GM10248 (cell line): ENCODE data around the gene BCL6B.
A peak's percentile ranks its signal among the peaks of the same experiment; 100 is the strongest.
"Not testable (repeated sequence)": the region's sequence is repeated elsewhere in the genome, so short reads cannot be mapped to it uniquely, and the experiment has no call there.

Source experiments
- CTCF ChIA-PET: fragments of 300-600 bp; sonication (Branson Sonifier 250); formaldehyde crosslinking; extraction: SDS; loops from one replicate; lab custom pipeline; 2021; ENCODE audit warnings: antibody characterized with exemption; lab: Yijun Ruan, JAX
- POLR2A ChIA-PET: fragments of 350-650 bp; sonication (Branson Sonifier 250); formaldehyde crosslinking; extraction: SDS; loops from one replicate; lab custom pipeline; 2020; ENCODE audit warnings: antibody characterized with exemption; lab: Yijun Ruan, JAX
- DNase-seq: peaks from one replicate; pipeline ENCODE4 v3.0.0; 2012; ENCODE audit errors: extremely low spot score
- TF ChIP-seq, protein P1 (sequence below): IDR thresholded peaks from 2 replicates; pipeline ENCODE4 v1.5.1; 2012; ENCODE audit warnings: mild to moderate bottlenecking, low read depth; ENCODE audit errors: extremely low read depth, missing control alignments, control extremely low read depth

The BCL6B gene

DNA sequence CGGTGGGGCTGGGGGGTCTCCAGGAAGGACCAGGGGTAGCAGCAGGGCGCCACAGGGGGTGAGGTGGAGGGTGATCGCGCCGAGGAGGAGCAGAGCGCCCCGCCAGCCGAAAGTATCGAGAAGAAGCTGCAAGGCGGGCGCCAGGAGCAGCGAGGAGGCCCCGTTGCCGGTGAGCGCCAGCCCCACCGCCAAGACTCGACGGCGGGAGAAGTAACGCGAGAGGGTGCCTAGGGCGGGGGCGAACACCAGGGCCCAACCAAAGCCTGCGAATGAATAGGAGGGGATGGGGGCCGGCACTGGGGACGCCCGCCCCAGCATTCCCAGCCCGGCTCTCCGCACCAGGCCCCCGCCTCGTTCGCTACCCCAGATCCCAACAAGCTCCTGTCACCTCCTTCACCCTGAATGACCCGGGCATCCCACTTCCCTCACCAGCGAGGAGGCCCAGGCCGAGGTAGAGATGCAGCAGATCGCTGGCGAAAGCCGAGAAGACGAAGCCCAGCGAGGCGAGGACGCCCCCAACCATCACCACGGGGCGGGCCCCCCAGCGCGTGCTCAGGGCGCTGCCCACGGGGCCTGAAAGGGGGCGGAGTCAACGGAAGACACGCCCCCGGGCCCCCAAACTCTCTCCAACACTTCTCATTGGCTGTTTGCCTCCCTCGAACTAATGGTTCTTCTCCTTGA is 19.8 kb downstream of the BCL6B start:
- DNase-seq, result peak; percentile 64
- POLR2A ChIA-PET, result interaction anchor here (0.6 kb wide), 1 partner anchor 92 kb away, joined by 3 read pairs; no protein-coding TSS in a partner anchor

DNA sequence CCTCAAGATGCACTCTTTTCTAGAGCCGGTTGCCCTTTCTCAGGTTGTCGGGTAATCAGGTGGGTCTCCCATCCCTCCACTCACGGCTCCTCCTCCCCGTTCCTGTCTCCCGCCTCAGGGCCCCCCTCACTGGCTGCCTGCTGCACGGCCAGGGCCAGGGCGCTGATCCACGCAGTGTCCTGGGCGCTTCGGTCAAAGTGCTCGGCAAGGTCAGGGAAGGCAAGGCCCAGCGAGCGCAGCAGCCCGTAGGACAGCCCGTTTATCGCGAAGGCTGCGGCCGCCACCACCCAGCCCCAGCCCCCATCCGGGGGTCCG is 20.3 kb downstream of the BCL6B start:
- DNase-seq, result no peak
- ChIA-PET POLR2A (no interaction called here), CTCF (interaction anchor here (0.9 to 5.1 kb wide), 6 partner anchors 8 to 200 kb away, joined by 3 to 80 read pairs (median 11); no protein-coding TSS in a partner anchor)
- TF ChIP-seq, protein P1, sequence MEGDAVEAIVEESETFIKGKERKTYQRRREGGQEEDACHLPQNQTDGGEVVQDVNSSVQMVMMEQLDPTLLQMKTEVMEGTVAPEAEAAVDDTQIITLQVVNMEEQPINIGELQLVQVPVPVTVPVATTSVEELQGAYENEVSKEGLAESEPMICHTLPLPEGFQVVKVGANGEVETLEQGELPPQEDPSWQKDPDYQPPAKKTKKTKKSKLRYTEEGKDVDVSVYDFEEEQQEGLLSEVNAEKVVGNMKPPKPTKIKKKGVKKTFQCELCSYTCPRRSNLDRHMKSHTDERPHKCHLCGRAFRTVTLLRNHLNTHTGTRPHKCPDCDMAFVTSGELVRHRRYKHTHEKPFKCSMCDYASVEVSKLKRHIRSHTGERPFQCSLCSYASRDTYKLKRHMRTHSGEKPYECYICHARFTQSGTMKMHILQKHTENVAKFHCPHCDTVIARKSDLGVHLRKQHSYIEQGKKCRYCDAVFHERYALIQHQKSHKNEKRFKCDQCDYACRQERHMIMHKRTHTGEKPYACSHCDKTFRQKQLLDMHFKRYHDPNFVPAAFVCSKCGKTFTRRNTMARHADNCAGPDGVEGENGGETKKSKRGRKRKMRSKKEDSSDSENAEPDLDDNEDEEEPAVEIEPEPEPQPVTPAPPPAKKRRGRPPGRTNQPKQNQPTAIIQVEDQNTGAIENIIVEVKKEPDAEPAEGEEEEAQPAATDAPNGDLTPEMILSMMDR, result no peak

More for the DNA sequence above, 19.8 kb downstream of the BCL6B start:
- TF ChIP-seq, protein P1, result no peak
- CTCF ChIA-PET, result interaction anchor here (0.8 to 5.1 kb wide), 4 partner anchors 9 to 98 kb away, joined by 3 to 18 read pairs (median 4); no protein-coding TSS in a partner anchor

DNA sequence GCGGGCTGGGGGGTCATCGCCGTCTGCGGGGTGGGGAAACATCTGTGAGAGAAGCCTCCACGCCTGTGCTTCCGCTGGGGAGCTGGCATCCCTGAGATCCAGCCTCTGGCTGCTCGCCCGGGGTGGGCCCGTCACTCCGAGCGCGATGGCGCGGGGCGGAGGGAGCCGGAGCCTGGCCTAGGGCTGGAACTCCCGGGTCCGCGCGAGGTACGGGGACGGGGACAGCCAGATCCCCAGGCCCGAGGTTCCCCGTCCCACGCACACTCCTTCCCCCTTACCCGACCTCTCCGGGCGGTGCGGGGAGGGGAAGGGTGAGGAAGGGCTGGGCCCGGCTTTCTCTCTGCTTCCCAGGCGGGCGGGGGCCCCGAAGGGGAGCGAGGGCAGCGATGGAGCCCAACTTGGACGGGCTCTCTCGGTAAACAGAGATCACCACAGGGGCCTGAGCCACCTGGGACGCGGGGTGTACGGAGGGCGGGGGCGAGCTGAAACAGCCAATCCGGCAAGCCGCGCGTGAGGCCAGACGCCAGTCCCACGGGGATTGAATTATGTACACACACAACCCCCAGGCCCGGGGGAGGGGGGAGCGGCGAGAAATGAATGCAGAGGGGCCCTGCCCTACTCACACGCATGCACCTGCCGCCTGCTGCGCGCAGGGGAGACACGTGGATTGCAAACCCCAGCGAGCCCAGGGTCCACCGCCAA is 20.8 kb downstream of the BCL6B start, which contains the start of gene SLC16A11:
Gene SLC16A11 (minus strand): TSS at position 596 of the 702 bp plus-strand sequence. CDS start 579 bp downstream, at position 17.
- TF ChIP-seq, protein P1, result no peak
- peak; percentile 67 for DNase-seq
- CTCF ChIA-PET, result interaction anchor here (1.1 to 5.1 kb wide), 6 partner anchors 8 to 253 kb away, joined by 4 to 80 read pairs (median 24); no protein-coding TSS in a partner anchor
- POLR2A ChIA-PET, result interaction anchor here (0.7 kb wide), 1 partner anchor 8 kb away, joined by 3 read pairs; the partner anchor contains the start of gene SLC16A13

DNA sequence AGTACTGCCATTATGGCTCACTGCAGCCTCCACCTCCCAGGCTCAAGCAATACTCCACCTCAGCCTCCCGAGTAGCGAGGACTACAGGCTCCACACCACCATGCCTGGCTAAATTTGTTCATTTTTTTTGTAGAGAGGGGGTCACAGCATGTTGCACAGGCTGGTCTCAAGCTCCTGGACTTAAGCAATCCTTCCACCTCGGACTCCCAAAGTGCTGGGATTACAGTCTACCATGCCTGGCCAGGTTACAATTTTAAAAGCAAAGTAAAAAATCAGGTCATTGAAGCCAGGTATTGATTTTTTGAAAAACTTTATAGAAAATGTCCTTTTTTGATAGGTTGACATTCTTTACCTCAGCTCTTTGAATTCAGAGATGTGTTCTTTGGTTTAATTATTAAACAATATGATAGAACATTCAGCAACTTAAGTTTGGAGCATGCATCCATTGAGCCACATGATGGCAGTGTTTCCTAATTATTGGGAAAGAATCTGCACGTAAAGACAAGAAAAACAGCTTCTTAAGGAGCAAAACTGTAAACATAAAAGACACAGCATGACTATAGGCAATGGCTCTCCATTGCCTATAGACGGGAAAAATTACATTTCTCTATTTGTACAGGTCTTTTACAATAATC is 22.8 kb downstream of the BCL6B start:
- POLR2A ChIA-PET, result interaction anchor here (0.5 to 1.5 kb wide), 3 partner anchors 10 to 169 kb away, joined by 3 to 6 read pairs (median 6); partner anchors contain the start of gene SLC16A13
- CTCF ChIA-PET, result interaction anchor here (0.7 to 4.6 kb wide), 40 partner anchors 9 to 516 kb away, joined by 3 to 80 read pairs (median 4); partner anchors contain the start of genes ACADVL, ASGR2, DLG4 and GABARAP
- peak; percentile 49 for DNase-seq
- TF ChIP-seq, protein P1, result peak; percentile 78

DNA sequence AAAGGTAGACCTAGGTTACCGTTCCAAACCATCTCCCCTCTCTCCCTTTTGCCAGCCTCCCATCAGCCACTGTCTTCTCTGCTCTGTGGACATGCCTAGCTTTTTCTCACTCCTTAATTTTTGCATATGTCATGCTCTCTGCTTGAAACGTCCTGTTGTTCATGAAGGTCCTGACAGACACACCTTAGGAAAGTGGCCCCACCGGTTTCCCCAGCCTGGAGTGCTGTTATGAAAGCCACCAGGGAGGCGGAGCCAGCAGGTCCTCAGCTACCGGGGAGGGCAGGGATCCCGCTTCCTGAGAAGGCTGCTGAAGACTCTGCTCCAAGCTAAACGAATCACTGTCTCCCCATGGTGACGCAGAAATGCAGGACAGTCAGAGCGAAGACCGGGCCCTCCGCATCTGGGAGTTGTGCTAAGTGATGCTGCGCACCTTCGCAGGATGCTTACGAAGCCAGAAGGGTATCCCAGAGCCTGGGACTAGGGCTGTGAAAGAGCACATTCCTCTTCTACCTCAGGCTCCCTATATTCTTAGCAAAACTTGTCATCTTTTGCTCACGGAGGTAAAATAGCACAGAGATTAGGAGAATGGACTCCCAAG is 23.4 kb downstream of the BCL6B start:
- DNase-seq, result no peak
- CTCF ChIA-PET, result interaction anchor here (0.7 to 4.6 kb wide), 41 partner anchors 8 to 610 kb away, joined by 3 to 80 read pairs (median 4); partner anchors contain the start of genes ACADVL, ASGR2, DLG4 and GABARAP
- POLR2A ChIA-PET, result interaction anchor here (0.5 to 1.5 kb wide), 3 partner anchors 11 to 168 kb away, joined by 3 to 6 read pairs (median 6); partner anchors contain the start of gene SLC16A13
- TF ChIP-seq, protein P1, result no peak

DNA sequence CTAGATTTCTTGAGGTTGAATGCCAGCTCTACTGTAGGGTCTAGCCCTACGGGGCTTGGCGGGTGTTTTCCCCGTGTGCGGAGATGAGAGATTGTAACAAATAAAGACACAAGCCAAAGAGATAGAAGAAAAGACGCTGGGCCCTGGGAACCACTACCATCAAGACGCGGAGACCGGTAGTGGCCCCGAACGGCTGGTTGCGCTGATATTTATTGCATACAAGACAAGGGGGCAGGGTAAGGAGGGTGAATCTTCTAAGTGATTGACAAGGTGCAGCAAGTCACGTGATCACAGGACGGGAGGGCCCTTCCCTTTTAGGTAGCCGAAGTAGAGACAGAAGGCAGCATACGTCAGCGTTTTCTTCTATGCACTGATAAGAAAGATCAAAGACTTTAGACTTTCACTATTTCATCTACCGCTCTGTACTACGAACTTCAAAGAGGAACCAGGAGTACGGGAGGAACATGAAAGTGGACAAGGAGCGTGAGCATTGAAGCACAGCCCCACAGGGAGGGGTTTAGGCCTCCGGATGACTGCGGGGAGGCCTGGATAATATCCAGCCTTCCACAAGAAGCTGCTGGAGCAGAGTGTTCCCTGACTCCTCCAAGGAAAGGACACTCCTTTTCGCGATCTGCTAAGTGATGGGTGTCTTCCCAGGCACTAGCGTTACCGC is 24.0 kb downstream of the BCL6B start:
- not testable (repeated sequence) for DNase-seq
- POLR2A ChIA-PET, result interaction anchor here (1.5 kb wide), 1 partner anchor 168 kb away, joined by 3 read pairs; no protein-coding TSS in a partner anchor
- CTCF ChIA-PET, result interaction anchor here (0.9 to 8.4 kb wide), 30 partner anchors 8 to 611 kb away, joined by 3 to 247 read pairs (median 5); partner anchors contain the start of genes ACADVL, DLG4, GABARAP and SENP3
